Mesenchymal stem cell (in vitro differentiated cells and primary cell): ENCODE measurements around the gene AGAP1.

Experiments used
- DNase-seq: peaks from one replicate; pipeline ENCODE4 v3.0.0-alpha.2; 2013
- H2AFZ ChIP-seq: one replicate; pipeline ENCODE4 v1.6.1; 2013; ENCODE audit warnings: low read depth, mild to moderate bottlenecking, control low read depth, inconsistent platforms, low read length, moderate library complexity
- H2AK5ac ChIP-seq: 2 replicates; pipeline ENCODE4 v1.6.1; 2013; ENCODE audit warnings: low read length, moderate library complexity, mild to moderate bottlenecking, inconsistent platforms; ENCODE audit not compliant: severe bottlenecking
- H2BK120ac ChIP-seq: one replicate; pipeline ENCODE4 v1.6.1; 2013; ENCODE audit warnings: low read depth, mild to moderate bottlenecking, inconsistent platforms, low read length, moderate library complexity
- H2BK12ac ChIP-seq, 2 experiments: one replicate each; pipeline ENCODE4 v1.6.1; 2013; ENCODE audit warnings: inconsistent platforms in 2 of 2, low read length in 2 of 2, mild to moderate bottlenecking in 2 of 2, moderate library complexity in 2 of 2, control low read depth in 1 of 2
- H2BK15ac ChIP-seq: one replicate; pipeline ENCODE4 v1.6.1; 2013; ENCODE audit warnings: mild to moderate bottlenecking, low read depth, inconsistent platforms; ENCODE audit not compliant: poor library complexity, severe bottlenecking
- H2BK5ac ChIP-seq: 2 replicates; pipeline ENCODE4 v1.6.1; 2013; ENCODE audit warnings: low read depth, mild to moderate bottlenecking, low read length, control low read depth, inconsistent platforms; ENCODE audit not compliant: poor library complexity, severe bottlenecking
- H3K14ac ChIP-seq, 2 experiments: one replicate each; pipeline ENCODE4 v1.6.1; 2013; ENCODE audit warnings: inconsistent platforms in 2 of 2, low read length in 2 of 2, control low read depth in 1 of 2, mild to moderate bottlenecking in 1 of 2, moderate library complexity in 1 of 2
- H3K18ac ChIP-seq, 2 experiments: one replicate each; pipeline ENCODE4 v1.6.1; 2013; ENCODE audit warnings: inconsistent platforms in 2 of 2, low read length in 2 of 2, control low read depth in 1 of 2, low read depth in 1 of 2, mild to moderate bottlenecking in 1 of 2
- H3K23ac ChIP-seq, 2 experiments: one replicate each; pipeline ENCODE4 v1.6.1; 2013; ENCODE audit warnings: inconsistent platforms in 2 of 2, low read length in 2 of 2, mild to moderate bottlenecking in 2 of 2, moderate library complexity in 2 of 2, control low read depth in 1 of 2
- H3K27ac ChIP-seq: 2 replicates; pipeline ENCODE4 v1.5.1; 2013; ENCODE audit warnings: mild to moderate bottlenecking, moderate library complexity, low read length, control low read depth, inconsistent platforms; ENCODE audit not compliant: poor library complexity, severe bottlenecking
- H3K27me3 ChIP-seq, 2 experiments: 2 replicates each; pipeline versions ENCODE4 v1.6.1 to v1.7.0; 2013; ENCODE audit warnings: low read length in 2 of 2, mild to moderate bottlenecking in 2 of 2, moderate library complexity in 2 of 2, control low read depth in 1 of 2, inconsistent platforms in 1 of 2; ENCODE audit not compliant: control insufficient read depth in 1 of 2, insufficient read depth in 1 of 2
- H3K36me3 ChIP-seq, 2 experiments: 2 replicates each; pipeline versions ENCODE4 v1.6.1 to v1.7.0; 2013; ENCODE audit warnings: low read length in 2 of 2, control low read depth in 1 of 2, inconsistent platforms in 1 of 2, low read depth in 1 of 2, mild to moderate bottlenecking in 1 of 2; ENCODE audit not compliant: insufficient read depth in 2 of 2, control insufficient read depth in 1 of 2
- H3K4ac ChIP-seq, 2 experiments: one replicate each; pipeline ENCODE4 v1.6.1; 2013; ENCODE audit warnings: inconsistent platforms in 2 of 2, low read length in 2 of 2, mild to moderate bottlenecking in 2 of 2, moderate library complexity in 2 of 2, control low read depth in 1 of 2, low read depth in 1 of 2
- H3K4me1 ChIP-seq: 2 replicates; pipeline ENCODE4 v1.6.1; 2013; ENCODE audit warnings: low read depth, low read length, control low read depth; ENCODE audit not compliant: control insufficient read depth, insufficient read depth
- H3K4me2 ChIP-seq: 2 replicates; pipeline ENCODE4 v1.6.1; 2013; ENCODE audit warnings: low read length, mild to moderate bottlenecking, inconsistent platforms; ENCODE audit not compliant: poor library complexity, severe bottlenecking
- H3K4me3 ChIP-seq, 2 experiments: 2 replicates each; pipeline versions ENCODE4 v1.5.1 to v1.7.0; 2013; ENCODE audit warnings: low read length in 2 of 2, mild to moderate bottlenecking in 2 of 2, control low read depth in 1 of 2, low read depth in 1 of 2; ENCODE audit not compliant: insufficient read depth in 1 of 2
- H3K79me1 ChIP-seq: replicated peaks from 2 replicates; pipeline ENCODE4 v1.6.1; 2013; ENCODE audit warnings: mild to moderate bottlenecking, control low read depth, low read length, inconsistent platforms; ENCODE audit not compliant: poor library complexity, severe bottlenecking
- H3K9ac ChIP-seq: 2 replicates; pipeline ENCODE4 v1.7.0; 2013; ENCODE audit warnings: mild to moderate bottlenecking, low read length, moderate library complexity
- H3K9me3 ChIP-seq: 2 replicates; pipeline ENCODE4 v1.7.0; 2013; ENCODE audit warnings: mild to moderate bottlenecking, low read length; ENCODE audit not compliant: control insufficient read depth
- H4K8ac ChIP-seq: one replicate; pipeline ENCODE4 v1.6.1; 2013; ENCODE audit warnings: inconsistent platforms, mild to moderate bottlenecking, low read length, moderate library complexity
- H4K91ac ChIP-seq: one replicate; pipeline ENCODE4 v1.6.1; 2013; ENCODE audit warnings: mild to moderate bottlenecking, low read length, inconsistent platforms
- WGBS: methylation state at CpG from one replicate; pipeline ENCODE4 v1.1.7; 2013; ENCODE audit warnings: mixed read lengths; 5-methylcytosine and 5-hydroxymethylcytosine counted together

Gene AGAP1

DNA sequence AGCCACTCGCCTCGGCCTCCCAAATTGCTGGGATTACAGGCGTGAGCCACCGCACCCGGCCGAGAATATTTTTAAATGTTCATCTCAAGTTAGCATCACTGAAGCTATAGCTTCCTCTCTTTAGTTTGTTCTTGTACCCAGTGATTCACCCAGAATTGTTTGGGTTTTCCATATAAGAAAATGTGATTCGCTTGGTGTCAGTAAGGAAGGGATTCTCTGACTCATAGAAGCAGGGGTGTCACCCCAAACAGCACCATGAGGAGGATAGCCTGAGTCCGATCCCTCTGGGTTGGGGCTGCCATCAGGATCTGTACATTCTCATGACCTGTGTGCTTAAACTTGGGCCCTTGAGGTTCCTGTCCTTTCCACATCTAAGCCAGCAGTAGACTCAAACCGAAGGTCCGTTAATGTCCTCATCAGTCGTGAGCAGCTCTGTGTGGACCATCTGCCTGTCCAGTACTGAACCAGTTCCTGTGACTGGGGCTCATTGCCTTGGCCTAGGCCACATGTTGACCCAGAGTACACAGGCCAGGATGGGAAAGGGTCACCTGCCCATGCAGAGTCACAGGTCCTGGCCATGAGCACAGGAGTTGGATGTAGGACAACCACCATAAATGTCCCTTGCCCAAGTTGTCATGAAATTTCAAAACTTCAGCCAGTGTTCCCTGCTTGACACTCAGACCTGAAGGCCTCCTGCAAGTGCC lies 362.5 kb downstream of the AGAP1 start:
- H3K4me3 ChIP-seq, result no peak overlapping the region
- no peaks in the 10 kb centered on the region for H3K9me3 ChIP-seq
- H3K4me2 ChIP-seq, result no peak overlapping the region
- no peak overlapping the region for H3K27ac ChIP-seq
- H2BK12ac ChIP-seq, result no peak overlapping the region
- no peak overlapping the region for H3K18ac ChIP-seq
- H2AFZ ChIP-seq, result no peak overlapping the region
- WGBS, result 90% methylated on average over 11 of the region's 11 CpGs
- no peak overlapping the region for H3K4ac ChIP-seq
- no peak overlapping the region for H3K14ac ChIP-seq
- H3K23ac ChIP-seq, result no peak overlapping the region
- H2BK120ac ChIP-seq, result no peak overlapping the region
- no peak overlapping the region for H2AK5ac ChIP-seq
- peaks cover 13% of the 10 kb centered on the region for H3K79me1 ChIP-seq
- H4K91ac ChIP-seq, result no peak overlapping the region
- DNase-seq, result peak; percentile 6
- peaks cover 3% of the 10 kb centered on the region for H3K4me1 ChIP-seq
- H3K27me3 ChIP-seq, result no peaks in the 10 kb centered on the region
- no peak overlapping the region for H2BK15ac ChIP-seq
- no peak overlapping the region for H2BK5ac ChIP-seq
- H3K9ac ChIP-seq, result no peak overlapping the region
- H4K8ac ChIP-seq, result no peak overlapping the region
- peaks cover 0 to 10% of the 10 kb centered on the region in 2 experiments for H3K36me3 ChIP-seq

DNA sequence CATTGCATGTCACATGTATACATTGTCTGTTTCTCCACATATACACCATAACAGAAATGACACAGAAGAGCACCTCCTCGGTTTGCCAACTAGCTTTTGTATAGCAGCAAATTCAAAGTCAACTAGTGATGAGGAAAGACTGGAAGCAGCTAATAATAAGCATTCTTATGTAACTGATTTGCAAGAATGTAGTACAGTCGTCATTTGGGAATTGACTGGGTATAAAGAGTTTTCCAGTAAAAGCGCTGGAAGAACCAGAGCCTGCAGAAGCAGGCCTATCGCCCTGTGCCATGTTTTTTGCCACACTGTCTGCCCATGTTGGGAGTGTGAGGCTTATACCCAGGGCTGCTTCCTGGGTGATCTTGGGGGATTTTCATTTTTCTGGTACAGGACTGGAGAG lies 363.8 kb downstream of the AGAP1 start:
- Histone ChIP-seq H3K4me3 (no peak overlapping the region), H3K27me3 (no peaks in the 10 kb centered on the region), H3K9ac (no peak overlapping the region), H4K91ac (no peak overlapping the region), H3K4me2 (no peak overlapping the region), H3K79me1 (peaks cover 12% of the 10 kb centered on the region), H4K8ac (no peak overlapping the region), H2BK15ac (no peak overlapping the region), H3K36me3 (peaks cover 1 to 8% of the 10 kb centered on the region in 2 experiments), H3K4ac (no peak overlapping the region), H2AK5ac (no peak overlapping the region), H3K27ac (no peak overlapping the region), H2BK120ac (no peak overlapping the region), H3K9me3 (no peaks in the 10 kb centered on the region), H2BK5ac (no peak overlapping the region), H2AFZ (no peak overlapping the region), H2BK12ac (no peak overlapping the region), H3K18ac (no peak overlapping the region), H3K14ac (no peak overlapping the region), H3K23ac (no peak overlapping the region), H3K4me1 (peaks cover 6% of the 10 kb centered on the region)
- no peak for DNase-seq
- 92% methylated on average over 4 of the region's 4 CpGs for WGBS

DNA sequence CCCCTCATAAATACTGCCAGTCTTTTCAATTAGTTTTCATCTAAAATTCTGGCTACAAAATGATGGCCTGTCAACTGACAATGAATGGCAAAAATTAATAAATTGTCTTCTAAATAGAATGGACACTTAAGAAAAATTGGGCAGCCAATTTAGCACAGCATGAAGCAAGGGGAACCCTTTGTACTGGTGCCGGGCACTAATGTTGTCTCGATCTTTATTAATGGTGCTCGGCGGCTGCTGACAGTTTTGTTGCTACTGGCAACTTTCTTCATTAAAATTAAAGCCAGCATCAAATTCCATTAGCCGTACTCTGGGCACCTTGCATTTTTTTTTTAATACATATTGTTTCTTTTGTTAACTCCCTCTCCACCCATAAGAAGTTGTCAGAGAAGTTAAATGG lies 365.0 kb downstream of the AGAP1 start:
- H3K9ac ChIP-seq, result no peak overlapping the region
- no peaks in the 10 kb centered on the region for H3K27me3 ChIP-seq
- H2AK5ac ChIP-seq, result no peak overlapping the region
- H3K18ac ChIP-seq, result no peak overlapping the region
- H3K23ac ChIP-seq, result no peak overlapping the region
- H3K9me3 ChIP-seq, result no peaks in the 10 kb centered on the region
- peaks cover 13% of the 10 kb centered on the region for H3K79me1 ChIP-seq
- H3K4me1 ChIP-seq, result peaks cover 6% of the 10 kb centered on the region
- no peak overlapping the region for H3K4me2 ChIP-seq
- no peak overlapping the region for H2AFZ ChIP-seq
- H3K4ac ChIP-seq, result no peak overlapping the region
- H2BK12ac ChIP-seq, result no peak overlapping the region
- H3K4me3 ChIP-seq, result no peak overlapping the region
- H4K91ac ChIP-seq, result no peak overlapping the region
- H2BK120ac ChIP-seq, result no peak overlapping the region
- WGBS, result 97% methylated on average over 4 of the region's 5 CpGs
- DNase-seq, result no peak
- H2BK5ac ChIP-seq, result no peak overlapping the region
- H2BK15ac ChIP-seq, result no peak overlapping the region
- H3K14ac ChIP-seq, result no peak overlapping the region
- H3K27ac ChIP-seq, result no peak overlapping the region
- peaks cover 4 to 9% of the 10 kb centered on the region in 2 experiments for H3K36me3 ChIP-seq
- H4K8ac ChIP-seq, result no peak overlapping the region

DNA sequence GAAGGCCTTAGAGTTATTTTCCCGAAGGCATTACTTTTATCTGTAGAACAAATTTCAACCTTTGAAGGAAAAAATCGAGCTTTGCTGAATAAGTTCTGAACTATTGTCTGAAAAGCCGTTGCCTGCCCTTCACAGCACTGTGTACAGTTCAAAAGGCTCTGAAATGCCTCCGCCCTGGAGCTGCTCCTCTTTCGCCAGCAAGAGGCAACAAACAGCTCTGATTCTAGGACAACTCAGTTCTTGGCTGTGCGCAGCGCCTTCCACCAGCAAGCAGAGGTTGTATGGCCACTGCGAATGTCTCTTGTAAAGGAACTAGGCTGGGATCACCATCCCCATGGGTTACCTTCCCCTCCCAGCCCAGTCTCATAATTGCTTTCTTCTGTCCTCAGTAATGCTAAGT lies 365.8 kb downstream of the AGAP1 start:
- H3K18ac ChIP-seq, result no peak overlapping the region
- no peak overlapping the region for H2AFZ ChIP-seq
- peaks cover 4 to 11% of the 10 kb centered on the region in 2 experiments for H3K36me3 ChIP-seq
- H3K23ac ChIP-seq, result no peak overlapping the region
- H3K9ac ChIP-seq, result no peak overlapping the region
- no peaks in the 10 kb centered on the region for H3K27me3 ChIP-seq
- no peak overlapping the region for H4K91ac ChIP-seq
- H2BK120ac ChIP-seq, result no peak overlapping the region
- no peak overlapping the region for H4K8ac ChIP-seq
- no peak overlapping the region for H2BK5ac ChIP-seq
- no peak overlapping the region for H3K4ac ChIP-seq
- H3K4me3 ChIP-seq, result no peak overlapping the region
- H2AK5ac ChIP-seq, result no peak overlapping the region
- DNase-seq, result no peak
- no peak overlapping the region for H3K14ac ChIP-seq
- H3K79me1 ChIP-seq, result peaks cover 7% of the 10 kb centered on the region
- H3K4me1 ChIP-seq, result peaks cover 6% of the 10 kb centered on the region
- WGBS, result 92% methylated on average over 8 of the region's 8 CpGs
- H2BK12ac ChIP-seq, result no peak overlapping the region
- no peak overlapping the region for H2BK15ac ChIP-seq
- peak overlapping the region; percentile 19 for H3K27ac ChIP-seq
- no peak overlapping the region for H3K4me2 ChIP-seq
- no peaks in the 10 kb centered on the region for H3K9me3 ChIP-seq
